Thyroid gland (tissue), 4 donors: ENCODE data around the gene FOXA1.

Experiments
- CTCF ChIP-seq, 6 experiments: fragments of 200-600 bp in 3 of 6; fragments of 450-650 bp in 3 of 6; sonication (generic) in 3 of 6; IDR thresholded peaks; one replicate each; pipeline ENCODE4 v1.5.1; 2016 to 2019; ENCODE audit warnings: antibody characterized with exemption in 6 of 6, mild to moderate bottlenecking in 2 of 6, inconsistent platforms in 1 of 6, moderate library complexity in 1 of 6
- POLR2A ChIP-seq, 2 donors: fragments of 450-650 bp; IDR thresholded peaks; one replicate each; pipeline ENCODE4 v1.6.1; 2017; ENCODE audit warnings: antibody characterized with exemption in 2 of 2, mild to moderate bottlenecking in 2 of 2, moderate library complexity in 1 of 2

GRCh38 chr14:37643701-37644100 is 48.7 kb upstream of the FOXA1 start:
- TF ChIP-seq CTCF (IDR thresholded peaks at IDR 0.05) (no peak), POLR2A (IDR thresholded peaks at IDR 0.05) (no peak)
